Natural killer cell (primary cell): Measurements from ENCODE around the gene MEIOSIN. TPM values are rescaled to one million over a fixed set of nuclear protein-coding genes. Genes with fewer than 3 reads are reported as not detected.

Source experiments
- ATAC-seq, 3 donors: fragments of 150-1000 bp in 2 of 3; fragments of 200-7000 bp in 1 of 3; cut with Tn5 transposase; 1 replicate in 1 of 3; 2 replicates in 2 of 3; pipeline ENCODE4 v1.10.0; 2021; ENCODE audit warnings: mild to moderate bottlenecking in 2 of 3, moderate library complexity in 2 of 3
- DNase-seq, 2 donors: peaks; one replicate each; pipeline versions ENCODE4 v3.0.0 to v3.0.0-alpha.2; 2013 to 2021; ENCODE audit warnings: mixed read lengths in 1 of 2
- H3K27ac ChIP-seq: one replicate; pipeline ENCODE4 v1.5.1; 2013; ENCODE audit warnings: mild to moderate bottlenecking, low read length
- H3K27me3 ChIP-seq: one replicate; pipeline ENCODE4 v1.6.1; 2013; ENCODE audit warnings: low read length; ENCODE audit not compliant: control insufficient read depth, insufficient read depth
- H3K36me3 ChIP-seq: one replicate; pipeline ENCODE4 v1.6.1; 2013; ENCODE audit warnings: low read length; ENCODE audit not compliant: control insufficient read depth, insufficient read depth
- H3K4me1 ChIP-seq: one replicate; pipeline ENCODE4 v1.6.1; 2013; ENCODE audit warnings: low read length; ENCODE audit not compliant: control insufficient read depth, insufficient read depth
- H3K4me3 ChIP-seq: one replicate; pipeline ENCODE4 v1.5.1; 2013; ENCODE audit warnings: low read length
- H3K9me3 ChIP-seq: one replicate; pipeline ENCODE4 v1.6.1; 2013; ENCODE audit warnings: low read length; ENCODE audit not compliant: control insufficient read depth, insufficient read depth
- H3K27ac Mint-ChIP-seq, 2 donors: one replicate each; pipeline ENCODE4 v1.8.0; 2022; ENCODE audit warnings: mild to moderate bottlenecking in 2 of 2, mixed read lengths in 2 of 2, moderate library complexity in 1 of 2
- H3K27me3 Mint-ChIP-seq, 2 donors: one replicate each; pipeline ENCODE4 v1.8.0; 2022; ENCODE audit warnings: low read depth in 2 of 2, mixed read lengths in 2 of 2
- H3K36me3 Mint-ChIP-seq: one replicate; pipeline ENCODE4 v1.8.0; 2022; ENCODE audit warnings: mixed read lengths
- H3K4me1 Mint-ChIP-seq, 2 donors: one replicate each; pipeline ENCODE4 v1.8.0; 2022; ENCODE audit warnings: mixed read lengths in 2 of 2
- H3K4me3 Mint-ChIP-seq: one replicate; pipeline ENCODE4 v1.8.0; 2022; ENCODE audit warnings: mild to moderate bottlenecking, moderate library complexity, mixed read lengths
- H3K9me3 Mint-ChIP-seq, 2 donors: one replicate each; pipeline ENCODE4 v1.8.0; 2022; ENCODE audit warnings: mixed read lengths in 2 of 2
- CTCF ChIP-seq: fragments of 200-600 bp; IDR thresholded peaks from one replicate; pipeline ENCODE4 v1.8.0; 2022; ENCODE audit warnings: antibody characterized with exemption
- WGBS: methylation state at CpG from one replicate; pipeline ENCODE4 v1.1.7; 2013; ENCODE audit warnings: missing lambda C conversion rate; ENCODE audit not compliant: insufficient coverage; 5-methylcytosine and 5-hydroxymethylcytosine counted together
- intact Hi-C: fragments of 100-400 bp; cut with micrococcal nuclease; formaldehyde crosslinking; loops from one replicate; pipeline ENCODE4 v1.14.2; 2022
- total RNA-seq, 4 donors: library from RNA; stranded (reverse); fragments of 120-200 nt in 1 of 4; gene quantifications; one replicate each; pipeline versions ENCODE4 v1.2.3 to v1.2.4, GENCODE V29; 2013 to 2022

Gene MEIOSIN
- total RNA-seq, 3 donors from 2014 or later (not counting 1 experiment from before 2014, with no cell fraction given): not detected

DNA sequence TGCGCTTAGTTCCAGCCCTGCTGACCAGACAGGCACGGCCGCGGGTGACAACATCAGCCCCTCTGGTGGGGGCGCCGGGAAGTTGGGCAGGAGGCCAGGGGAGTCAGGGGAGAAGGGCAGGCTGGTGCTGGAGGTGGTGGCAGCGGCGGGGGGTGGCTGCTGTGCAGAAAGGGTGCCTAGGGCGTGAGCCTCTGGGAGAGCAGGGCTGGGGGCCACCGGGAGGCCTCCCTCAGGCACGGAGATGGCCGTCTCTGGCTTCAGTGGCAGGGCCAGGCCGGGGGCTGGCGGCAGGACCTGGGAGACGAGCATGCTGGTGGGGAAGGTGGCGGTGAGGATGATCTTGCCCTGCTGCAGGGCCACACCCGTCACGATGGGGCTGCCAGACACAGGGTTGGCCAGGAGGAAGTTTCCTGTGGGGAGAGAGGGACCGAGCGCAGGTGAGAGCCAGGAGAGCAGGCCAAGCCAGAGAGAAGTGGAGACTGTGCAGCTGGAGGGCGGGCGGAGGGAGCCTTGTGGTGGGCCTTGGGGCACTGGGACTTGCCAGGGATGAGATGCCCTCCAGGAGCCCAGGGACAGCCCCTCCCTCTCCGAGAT is 32.6 kb downstream of the MEIOSIN start:
- peaks cover 5 to 19% of the 10 kb centered on the region in 2 donors for H3K4me1 Mint-ChIP-seq
- H3K27ac Mint-ChIP-seq: no peak overlapping the region
- peak overlapping the region; percentile 49 for H3K4me3 Mint-ChIP-seq
- H3K4me3 ChIP-seq: no peak overlapping the region
- H3K27me3 Mint-ChIP-seq: peaks cover 0 to 7% of the 10 kb centered on the region in 2 donors
- no peak for TF ChIP-seq CTCF
- 89% methylated on average over 23 of the region's 23 CpGs for WGBS
- no peaks in the 10 kb centered on the region for H3K36me3 ChIP-seq
- no peaks in the 10 kb centered on the region for H3K9me3 ChIP-seq
- ATAC-seq (no peak), DNase-seq (no peak)
- H3K9me3 Mint-ChIP-seq: no peaks in the 10 kb centered on the region
- peaks cover 29% of the 10 kb centered on the region for H3K4me1 ChIP-seq
- intact Hi-C loops: no loop called here
- no peaks in the 10 kb centered on the region for H3K36me3 Mint-ChIP-seq
- peaks cover 11% of the 10 kb centered on the region for H3K27me3 ChIP-seq
- H3K27ac ChIP-seq: no peak overlapping the region

DNA sequence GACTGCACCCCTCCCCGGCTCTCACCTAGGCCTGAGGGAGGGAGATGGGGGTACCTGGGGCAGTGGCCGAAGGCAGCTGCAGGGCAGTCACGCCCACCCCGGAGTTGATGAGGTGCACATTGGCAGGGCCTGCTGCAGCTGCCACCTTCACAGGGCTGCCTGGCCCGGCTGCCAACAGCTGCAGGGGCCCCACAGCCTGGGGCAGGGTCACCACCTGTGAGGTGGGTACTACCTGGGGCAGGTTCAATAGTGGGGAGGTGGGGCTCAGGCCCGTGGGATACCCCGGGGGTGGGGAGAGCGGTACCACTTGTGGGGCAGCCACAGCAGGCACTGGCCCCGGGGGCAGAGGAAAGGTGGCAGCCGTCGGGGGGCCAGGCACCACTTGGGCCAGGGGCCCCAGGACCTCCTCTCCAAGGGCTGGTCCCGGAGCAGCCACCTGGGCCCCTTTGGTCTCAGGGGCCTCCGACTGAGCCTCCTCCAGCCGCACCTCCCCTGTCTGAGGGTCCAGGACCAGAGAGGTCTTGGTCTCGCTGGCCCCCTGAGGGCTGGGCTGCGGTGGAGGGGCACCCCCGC is 33.1 kb downstream of the MEIOSIN start:
- Histone ChIP-seq H3K4me3 (no peak overlapping the region), H3K36me3 (no peaks in the 10 kb centered on the region), H3K9me3 (no peaks in the 10 kb centered on the region), H3K27ac (no peak overlapping the region), H3K27me3 (peaks cover 11% of the 10 kb centered on the region), H3K4me1 (peaks cover 31% of the 10 kb centered on the region)
- Mint-ChIP-seq H3K4me3 (no peak overlapping the region), H3K27ac (no peak overlapping the region), H3K36me3 (no peaks in the 10 kb centered on the region), H3K4me1 (peaks cover 5 to 25% of the 10 kb centered on the region in 2 donors), H3K9me3 (no peaks in the 10 kb centered on the region), H3K27me3 (peaks cover 0 to 7% of the 10 kb centered on the region in 2 donors)
- DNase-seq (no peak), ATAC-seq (no peak)
- intact Hi-C loops: no loop called here
- WGBS: 97% methylated on average over 17 of the region's 17 CpGs
- no peak for TF ChIP-seq CTCF

GRCh38 chr19:45766869-45767346 is 33.7 kb downstream of the MEIOSIN start:
- Mint-ChIP-seq H3K27me3 (peaks cover 0 to 7% of the 10 kb centered on the region in 2 donors), H3K4me1 (peaks cover 5 to 25% of the 10 kb centered on the region in 2 donors), H3K4me3 (peak overlapping the region; percentile 67), H3K27ac (no peak overlapping the region), H3K36me3 (no peaks in the 10 kb centered on the region), H3K9me3 (no peaks in the 10 kb centered on the region)
- ATAC-seq (no peak), DNase-seq (no peak)
- Histone ChIP-seq H3K9me3 (no peaks in the 10 kb centered on the region), H3K36me3 (no peaks in the 10 kb centered on the region), H3K27ac (no peak overlapping the region), H3K4me1 (peaks cover 31% of the 10 kb centered on the region), H3K27me3 (peaks cover 11% of the 10 kb centered on the region), H3K4me3 (no peak overlapping the region)
- 92% methylated on average over 24 of the region's 24 CpGs for WGBS
- intact Hi-C loops: no loop called here
- no peak for TF ChIP-seq CTCF
